Hematopoietic multipotent progenitor cell treated with erythropoietin and hydrocortisone succinate and interleukin-3 and kit ligand, for 15 days (in vitro differentiated cells): Measurements from ENCODE around the gene IFIT1B.
"Not testable (repeated sequence)": the region's sequence is repeated elsewhere in the genome, so short reads cannot be mapped to it uniquely, and the experiment has no call there.

Source experiments
- DNase-seq: peaks from one replicate; pipeline ENCODE4 v3.0.0-alpha.2; 2015; ENCODE audit warnings: low spot score

IFIT1B gene, protein sequence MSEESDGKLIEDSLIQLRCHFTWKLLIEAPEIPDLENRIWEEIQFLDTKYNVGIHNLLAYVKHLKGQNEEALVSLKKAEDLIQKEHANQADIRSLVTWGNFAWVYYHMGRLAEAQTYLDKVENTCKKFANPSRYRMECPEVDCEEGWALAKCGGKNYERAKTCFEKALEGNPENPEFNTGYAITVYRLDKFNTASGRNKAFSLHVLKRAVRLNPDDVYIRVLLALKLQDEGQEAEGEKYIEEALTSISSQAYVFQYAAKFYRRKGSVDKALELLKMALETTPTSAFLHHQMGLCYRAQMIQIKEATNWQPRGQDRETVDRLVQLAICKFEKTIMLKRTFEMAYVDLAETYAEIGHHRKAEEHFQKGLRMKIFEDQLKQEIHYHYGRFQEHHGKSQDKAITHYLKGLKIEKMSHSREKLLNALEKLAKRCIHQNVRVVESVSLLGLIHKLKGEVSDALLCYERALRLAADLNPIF

DNA sequence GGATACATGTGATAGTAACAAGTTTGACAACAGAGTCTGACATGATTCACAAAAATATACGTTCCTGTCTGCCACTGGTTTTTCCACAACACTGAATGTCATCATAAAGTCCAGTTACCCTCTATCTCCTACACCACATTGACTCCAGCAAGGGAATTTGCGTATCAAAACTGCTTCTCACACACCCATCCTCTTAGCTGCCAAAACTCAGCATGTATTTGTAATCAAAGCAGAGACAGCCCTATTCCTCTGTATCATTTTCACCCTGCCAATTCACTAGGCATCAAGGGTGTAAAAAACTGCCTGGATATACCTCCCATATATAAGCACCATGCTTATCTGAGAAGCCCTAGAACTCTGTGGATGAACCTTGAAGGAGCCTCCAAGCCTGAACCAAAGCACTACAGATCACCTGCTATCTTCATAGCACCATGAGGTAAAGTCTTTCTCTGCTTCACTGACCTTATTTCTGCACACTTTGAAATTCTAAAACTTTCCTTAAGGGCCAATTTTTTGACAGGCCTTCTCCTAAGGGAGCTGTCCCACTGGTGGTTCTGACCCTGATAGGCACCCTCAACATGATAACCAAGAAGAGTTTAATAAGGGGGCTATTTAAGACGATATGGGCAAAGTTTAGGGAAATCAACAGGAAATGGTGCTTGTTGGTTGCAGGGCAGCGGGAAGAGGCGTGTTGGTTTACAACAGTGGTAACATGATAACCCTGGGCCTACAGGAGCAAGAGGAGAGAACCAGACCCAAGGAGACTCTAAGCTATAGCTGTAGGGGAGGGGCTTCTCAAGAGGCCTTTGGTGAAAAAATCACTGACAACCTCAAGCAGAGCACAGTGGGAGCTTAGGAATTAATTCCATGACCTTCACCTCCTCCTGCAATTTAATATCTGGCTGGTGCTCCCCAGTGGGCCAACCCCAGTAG is at the start of gene IFIT1B:
Gene IFIT1B (plus strand): TSS at position 352 of the 933 bp plus-strand sequence. CDS start 80 bp downstream, at position 432.
- peak; percentile 91 for DNase-seq

DNA sequence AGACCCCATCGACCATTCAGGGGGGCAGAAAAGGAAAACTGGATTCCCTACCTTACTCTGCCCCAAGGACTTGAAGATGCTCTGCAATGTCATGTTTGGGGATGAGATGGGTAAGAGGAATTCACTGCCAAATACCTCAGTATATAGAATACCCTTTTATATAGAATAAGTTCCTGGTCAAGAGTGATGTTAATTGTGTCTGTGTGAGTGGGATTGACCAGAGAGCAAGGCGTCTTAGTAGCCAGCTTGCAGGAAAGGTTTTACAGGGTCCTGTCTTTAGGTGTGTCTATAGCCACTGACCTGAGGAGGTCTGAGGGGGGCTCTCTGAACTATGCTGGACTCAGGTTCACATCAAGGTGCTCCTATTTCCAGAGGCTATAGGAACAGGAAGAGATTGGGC is 48.7 kb upstream of the IFIT1B start:
- DNase-seq, result no peak

DNA sequence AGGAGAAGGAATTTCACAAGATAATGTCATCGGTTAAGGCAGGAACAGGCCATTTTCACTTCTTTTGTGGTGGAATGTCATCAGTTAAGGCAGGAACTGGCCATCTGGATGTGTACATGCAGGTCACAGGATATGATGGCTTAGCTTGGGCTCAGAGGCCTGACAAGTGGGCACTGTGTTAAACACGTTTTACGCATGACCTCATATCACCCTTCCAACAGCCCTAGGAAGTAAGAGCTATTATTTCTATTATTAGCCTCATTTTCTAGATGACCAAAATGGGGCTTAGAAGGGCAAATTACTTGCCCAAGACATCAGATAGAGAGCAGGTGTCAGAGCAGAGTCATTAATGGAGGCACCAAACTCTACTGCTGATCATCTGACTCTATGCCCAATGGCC is 47.8 kb upstream of the IFIT1B start:
- DNase-seq, result not testable (repeated sequence)

DNA sequence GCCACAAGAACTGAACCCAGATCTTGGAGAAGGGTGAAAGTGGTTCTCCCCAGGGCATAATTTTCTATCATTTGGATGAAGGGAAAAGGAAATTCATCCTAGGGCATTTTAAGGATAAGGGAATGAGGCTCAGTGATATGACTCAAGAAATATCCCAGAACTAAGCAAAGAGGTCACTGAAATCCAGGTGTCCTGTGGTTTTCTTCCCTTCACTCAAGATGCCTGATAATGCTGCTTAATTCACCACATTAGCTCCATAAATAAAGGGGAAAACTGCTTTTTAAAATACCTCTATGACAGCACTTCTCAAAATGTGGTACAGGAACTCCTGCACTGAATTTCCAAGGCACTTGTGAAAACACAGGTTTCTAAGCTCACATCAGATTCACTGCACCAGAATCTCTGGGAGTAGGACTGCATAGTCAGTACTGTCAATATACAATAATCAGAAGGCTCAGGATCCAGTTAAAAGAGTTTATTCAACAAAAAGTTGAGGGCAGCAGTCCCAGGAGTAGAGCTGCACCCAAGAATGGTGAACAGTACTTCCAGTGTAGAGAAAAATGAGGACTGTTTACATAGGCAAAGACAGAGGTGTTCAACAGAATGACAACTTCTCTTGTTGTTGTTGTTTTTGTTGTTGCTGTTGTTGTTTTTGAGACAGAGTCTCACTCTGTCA is 47.2 kb upstream of the IFIT1B start:
- no peak for DNase-seq

GRCh38 chr10:89331487-89332122 is 46.3 kb upstream of the IFIT1B start:
- not testable (repeated sequence) for DNase-seq

DNA sequence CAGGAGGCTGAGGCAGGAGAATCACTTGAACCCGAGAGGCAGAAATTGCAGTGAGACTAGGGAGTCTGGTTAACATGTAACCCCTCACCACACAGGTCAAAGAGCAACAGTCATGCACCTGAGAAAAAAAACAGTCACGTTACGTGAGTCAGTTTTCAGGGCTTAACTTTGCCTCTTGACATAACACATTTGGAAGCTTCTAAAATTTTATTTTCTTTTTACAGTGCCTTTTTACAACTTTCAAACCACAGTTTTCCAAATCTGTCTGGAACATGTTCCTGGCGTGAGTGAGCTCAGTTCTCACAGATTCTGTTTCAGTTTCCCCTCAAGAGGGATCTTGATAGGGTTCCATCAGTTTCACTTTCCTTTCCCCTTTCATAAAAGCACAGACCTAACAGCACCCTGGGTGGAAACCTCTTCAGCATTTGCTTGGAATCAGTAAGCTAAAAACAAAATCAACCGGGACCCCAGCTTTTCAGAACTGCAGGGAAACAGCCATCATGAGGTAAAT is 45.7 kb upstream of the IFIT1B start:
- DNase-seq, result peak; percentile 77

DNA sequence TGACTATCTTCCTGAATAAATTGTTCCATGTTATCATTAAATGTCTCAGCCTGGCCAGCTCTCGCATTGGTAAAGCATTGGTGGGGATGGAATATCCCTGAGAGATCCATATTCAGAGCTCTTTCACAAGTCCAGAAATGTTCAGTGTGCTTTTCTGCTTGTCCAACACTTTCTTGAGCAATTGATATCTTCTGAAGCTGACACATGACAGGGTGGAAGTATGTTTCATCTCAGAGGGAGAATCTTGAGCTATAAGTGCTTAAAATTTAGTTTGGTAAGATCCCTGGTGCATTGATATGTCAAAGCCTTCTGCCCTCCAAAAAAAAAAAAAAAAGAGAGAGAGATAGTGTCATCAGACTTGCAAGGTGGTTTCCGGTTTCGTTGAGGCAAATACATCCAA is 42.6 kb upstream of the IFIT1B start:
- no peak for DNase-seq

DNA sequence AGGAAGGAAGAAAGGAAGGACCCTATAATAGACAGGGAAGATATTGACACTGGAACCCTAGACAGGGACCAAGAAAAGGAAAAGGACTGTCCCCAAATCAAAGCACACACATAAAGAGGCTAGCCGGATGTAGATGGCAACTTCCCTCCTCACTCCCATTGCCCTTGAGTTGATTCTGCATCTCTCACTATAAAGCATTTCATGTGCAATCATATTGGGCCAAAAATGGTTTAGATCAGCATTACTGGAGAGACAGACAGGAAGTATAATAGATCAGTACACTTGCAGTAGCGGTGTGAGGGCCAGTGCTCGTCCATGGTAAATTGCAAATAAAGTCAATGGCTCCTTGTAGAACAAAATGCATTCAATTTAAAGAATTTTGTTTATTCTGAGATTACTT is 41.6 kb upstream of the IFIT1B start:
- DNase-seq, result no peak

- DNase-seq, result no peak
Observed at GRCh38 chr10:89337484-89337883, 40.4 kb upstream of the IFIT1B start.

DNA sequence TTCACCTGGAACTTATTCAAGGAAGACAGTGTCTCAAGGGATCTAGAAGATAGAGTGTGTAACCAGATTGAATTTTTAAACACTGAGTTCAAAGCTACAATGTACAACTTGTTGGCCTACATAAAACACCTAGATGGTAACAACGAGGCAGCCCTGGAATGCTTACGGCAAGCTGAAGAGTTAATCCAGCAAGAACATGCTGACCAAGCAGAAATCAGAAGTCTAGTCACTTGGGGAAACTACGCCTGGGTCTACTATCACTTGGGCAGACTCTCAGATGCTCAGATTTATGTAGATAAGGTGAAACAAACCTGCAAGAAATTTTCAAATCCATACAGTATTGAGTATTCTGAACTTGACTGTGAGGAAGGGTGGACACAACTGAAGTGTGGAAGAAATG is 39.1 kb upstream of the IFIT1B start:
- no peak for DNase-seq

- DNase-seq, result no peak
Observed at GRCh38 chr10:89339875-89340274, 38.0 kb upstream of the IFIT1B start.

DNA sequence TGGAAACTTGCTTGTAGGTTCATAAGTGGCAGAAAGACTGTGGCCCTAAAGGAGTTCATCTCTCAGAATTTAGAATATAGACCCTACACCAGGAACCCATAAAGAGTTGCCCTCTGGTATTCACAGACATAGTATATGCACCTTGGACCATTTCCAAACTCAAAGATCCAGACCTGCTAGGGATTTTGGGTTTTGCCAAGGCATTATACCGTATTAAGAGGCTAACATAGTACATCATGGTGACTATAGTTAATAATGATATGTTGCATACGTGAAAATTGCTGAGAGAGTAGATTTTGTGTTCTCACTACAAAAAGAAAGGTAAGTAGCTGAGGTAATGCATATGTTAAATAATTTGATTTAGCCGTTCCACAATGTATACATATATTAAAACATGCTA is 36.2 kb upstream of the IFIT1B start:
- DNase-seq, result no peak

GRCh38 chr10:89342206-89342958 is 35.5 kb upstream of the IFIT1B start:
- no peak for DNase-seq

DNA sequence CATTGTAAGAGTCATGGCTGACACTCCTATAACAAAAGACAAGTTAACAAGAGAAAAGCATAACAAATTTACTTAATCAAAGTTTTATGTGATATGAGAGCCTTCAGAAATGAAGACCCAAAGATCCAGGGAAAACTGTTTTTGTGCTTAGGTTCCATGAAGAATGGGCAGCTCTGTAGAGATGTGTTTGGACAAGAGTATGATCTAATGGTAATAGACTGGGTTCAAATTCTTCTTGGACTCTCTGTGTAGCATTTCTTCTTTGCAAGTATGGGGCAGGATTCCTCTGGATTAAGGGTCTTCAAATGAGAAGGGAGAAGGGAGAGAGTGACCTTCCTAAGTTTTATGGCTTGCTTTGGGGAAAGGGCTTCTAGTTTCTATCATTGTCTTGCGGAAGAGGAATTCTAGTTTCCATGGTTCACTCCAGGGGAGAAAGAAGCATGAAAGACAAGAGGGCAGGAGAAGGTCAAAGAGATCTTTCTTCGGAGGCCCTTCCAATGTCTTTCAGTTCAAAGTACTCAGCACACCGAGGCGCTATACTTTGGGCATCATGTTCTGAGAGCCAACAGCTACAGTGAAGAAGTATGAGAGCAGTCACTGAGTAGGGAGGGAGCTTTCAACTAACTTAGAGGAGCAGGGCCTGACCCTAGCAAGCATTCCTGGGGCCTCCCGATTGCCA is 34.6 kb upstream of the IFIT1B start:
- no peak for DNase-seq

GRCh38 chr10:89344156-89344555 is 33.7 kb upstream of the IFIT1B start:
- DNase-seq, result no peak

DNA sequence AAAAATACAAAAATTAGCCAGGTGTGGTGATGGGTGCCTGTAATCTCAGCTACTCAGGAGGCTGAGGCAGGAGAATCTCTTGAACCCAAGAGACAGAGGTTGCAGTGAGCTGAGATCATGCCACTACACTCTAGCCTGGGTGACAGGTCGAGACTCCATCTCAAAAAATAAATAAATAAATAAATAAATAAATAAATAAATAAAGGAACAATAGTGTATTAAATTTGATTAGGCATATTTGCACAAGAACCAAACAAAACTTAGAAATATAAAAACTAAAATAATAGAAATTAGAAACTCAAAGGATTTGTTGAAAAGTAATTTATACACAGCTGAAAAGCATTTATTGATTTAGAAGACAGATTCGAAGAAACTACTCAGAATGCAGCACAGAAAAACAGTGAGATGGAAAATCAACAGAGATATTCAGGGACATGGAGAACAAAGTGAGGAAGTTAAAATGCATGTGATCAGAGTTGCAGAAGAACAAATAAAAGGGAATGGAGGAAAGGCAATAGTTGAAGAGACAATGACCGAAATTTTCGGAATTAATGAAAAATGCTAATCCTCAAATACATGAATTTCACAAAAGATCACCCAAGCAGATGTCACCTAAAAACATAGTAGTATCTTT is 32.4 kb upstream of the IFIT1B start:
- no peak for DNase-seq

DNA sequence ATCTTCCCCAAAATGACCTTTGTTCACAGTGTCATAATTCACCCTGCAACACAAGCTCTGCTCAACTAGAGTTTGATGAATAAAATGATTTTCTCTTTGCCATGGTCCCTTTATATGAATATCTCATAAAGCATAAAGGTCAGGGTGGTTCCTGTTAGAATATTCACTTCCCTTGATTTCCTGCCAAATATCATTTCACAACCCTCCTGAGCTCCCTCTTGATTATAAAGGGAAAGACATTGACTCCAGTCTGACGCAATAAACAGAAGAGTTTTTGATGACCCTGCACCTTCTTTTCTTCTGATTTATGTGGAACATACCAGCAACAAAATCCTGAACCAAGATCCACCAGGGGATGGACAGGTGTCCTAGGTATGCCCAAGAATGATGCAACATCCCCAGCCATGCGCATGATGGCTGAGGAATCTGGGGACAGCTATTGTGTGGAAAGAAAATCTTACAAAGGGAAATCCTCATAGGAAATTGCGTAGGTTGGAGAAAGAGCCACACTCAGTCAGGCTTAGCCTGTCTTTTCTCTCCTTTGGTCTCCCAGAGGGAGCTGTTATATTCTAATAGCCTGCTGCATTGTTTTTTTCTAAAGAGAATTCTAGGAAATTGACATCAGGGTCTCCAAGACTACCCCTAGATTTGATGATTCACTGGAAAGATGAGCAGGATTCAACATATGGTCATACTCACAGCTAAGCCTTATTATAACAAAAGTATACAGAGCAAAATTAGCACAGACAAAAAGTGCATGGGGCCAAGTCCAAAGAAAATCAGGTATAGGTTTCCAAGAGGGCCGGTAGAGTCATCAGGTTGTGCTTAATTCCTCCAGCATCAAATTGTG is 31.2 kb upstream of the IFIT1B start:
- no peak for DNase-seq

DNA sequence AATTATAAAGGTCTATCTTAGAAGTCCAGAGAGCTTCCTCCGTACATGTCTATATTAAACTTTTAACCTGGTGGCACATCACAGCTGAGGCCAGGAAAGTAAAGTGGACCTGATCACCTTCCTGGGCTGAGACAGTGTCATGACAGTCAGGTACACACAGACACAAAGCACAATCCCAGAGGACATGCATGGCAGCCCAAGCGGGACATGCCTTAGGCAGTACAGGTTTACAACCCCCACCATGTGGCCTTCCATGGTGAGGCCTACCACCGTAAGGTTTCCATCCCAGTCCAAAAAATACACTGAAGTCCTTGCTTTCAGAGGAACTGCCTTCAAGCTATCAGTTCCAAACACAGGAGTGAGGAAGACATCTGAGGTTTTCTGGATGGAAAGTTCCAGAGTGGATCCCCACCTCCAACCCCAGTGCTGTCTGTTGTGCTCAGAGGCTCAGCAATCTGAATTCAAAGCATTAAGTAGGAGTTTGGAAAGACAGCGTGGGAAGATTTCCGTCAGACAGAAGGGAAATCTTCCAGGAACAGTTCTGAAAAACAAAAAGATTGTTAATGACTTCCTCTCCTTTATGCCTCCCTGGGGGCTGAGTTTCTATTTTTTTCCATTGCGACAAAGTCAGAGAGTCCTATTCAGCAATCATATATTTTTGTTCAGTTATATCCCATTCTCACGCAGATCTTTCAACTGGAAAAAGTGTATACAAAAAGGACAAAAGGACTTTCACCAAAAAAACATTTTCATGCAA is 30.0 kb upstream of the IFIT1B start:
- no peak for DNase-seq
